ENCODE measurements around the gene PTPRA.

The PTPRA gene

DNA sequence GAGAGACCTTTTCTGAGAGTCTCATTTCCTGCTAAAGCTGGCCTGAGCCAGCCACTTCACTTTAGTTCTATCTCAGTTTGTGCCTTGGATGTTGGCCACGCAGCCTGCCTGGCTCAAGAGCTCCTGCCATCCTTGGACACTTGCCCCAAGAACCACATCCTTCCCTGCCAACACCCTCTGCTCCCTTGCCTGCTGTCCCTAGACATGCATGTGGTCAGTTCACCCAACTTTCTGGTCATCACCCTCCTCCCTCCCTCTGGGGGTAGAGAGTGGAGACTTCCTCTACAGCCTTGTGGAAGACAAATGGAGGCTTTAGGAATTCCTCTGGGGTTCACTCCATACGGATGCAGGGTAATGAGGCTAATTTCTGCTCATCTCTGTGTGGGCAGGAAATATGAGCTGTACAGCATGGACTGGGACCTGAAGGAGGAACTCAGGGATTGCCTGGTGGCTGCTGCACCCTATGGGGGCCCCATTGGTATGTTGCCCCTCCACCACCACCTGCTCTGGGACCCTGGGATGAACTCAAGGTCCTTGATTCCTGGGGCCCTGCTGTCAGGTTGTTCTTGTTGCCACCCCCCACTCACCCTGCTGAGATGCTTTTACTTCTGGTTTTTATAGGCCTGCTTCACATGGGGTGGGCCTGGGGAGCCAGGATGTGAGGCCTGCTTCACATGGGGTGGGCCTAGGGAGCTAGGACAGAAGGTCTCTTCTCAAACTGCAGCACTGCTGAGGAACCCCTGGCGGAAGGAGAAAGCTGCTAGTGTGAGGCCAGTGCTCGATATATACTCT lies 13.8 kb upstream of the PTPRA start:
- no peak for DNase-seq

DNA sequence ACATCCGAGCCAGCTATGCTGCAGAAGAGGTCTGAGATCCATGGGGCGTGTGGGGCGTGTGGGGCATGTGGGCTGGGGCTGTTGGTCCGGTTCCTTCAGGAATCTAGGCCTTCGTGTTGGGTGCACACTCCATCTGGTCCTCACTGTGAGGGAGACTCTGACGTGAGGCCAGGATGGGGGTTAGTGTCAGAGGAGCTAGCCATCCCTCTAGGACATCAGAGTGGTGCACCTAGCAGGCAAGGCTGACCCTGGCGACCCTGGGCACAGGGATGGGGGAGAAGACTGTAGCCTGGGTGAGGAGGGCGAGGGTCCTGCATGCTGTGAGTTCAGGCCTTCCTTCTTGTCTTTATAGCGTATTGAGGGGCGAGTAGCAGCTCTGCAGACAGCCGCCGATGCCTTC lies 8.7 kb upstream of the PTPRA start:
- no peak for DNase-seq

DNA sequence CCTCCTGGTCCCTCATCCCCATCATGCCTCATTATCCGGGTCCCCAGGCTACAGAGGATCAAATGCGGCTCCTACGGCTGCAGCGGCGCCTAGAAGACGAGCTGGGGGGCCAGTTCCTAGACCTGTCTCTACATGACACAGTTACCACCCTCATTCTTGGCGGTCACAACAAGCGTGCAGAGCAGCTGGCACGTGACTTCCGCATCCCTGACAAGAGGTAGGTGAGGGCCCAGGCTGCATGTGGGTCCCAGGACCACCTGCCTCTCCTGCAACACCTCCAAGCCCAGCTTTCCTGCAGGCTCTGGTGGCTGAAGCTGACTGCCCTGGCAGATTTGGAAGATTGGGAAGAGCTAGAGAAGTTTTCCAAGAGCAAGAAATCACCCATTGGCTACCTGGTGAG lies 8.2 kb upstream of the PTPRA start:
- DNase-seq = no peak

DNA sequence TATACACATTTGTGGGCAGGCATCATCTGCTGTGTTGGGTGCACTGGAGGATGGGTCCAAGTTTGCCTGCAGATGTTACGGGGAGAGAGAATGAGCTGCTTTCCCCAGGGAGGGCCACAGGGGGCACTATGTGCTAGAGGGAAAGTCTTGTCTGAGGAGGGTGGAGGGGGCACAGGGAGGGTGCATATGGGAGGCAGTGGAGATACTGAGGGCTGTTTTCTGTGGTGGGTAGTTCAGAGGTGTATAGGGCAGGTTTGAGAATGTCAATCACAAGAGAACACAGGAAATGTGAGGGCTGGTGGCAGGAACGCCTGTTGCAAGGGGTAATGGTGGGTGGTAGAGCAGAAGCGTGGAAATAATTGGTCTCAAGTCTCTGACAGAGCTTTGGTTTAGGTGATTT lies 7.7 kb upstream of the PTPRA start:
- DNase-seq = no peak

DNA sequence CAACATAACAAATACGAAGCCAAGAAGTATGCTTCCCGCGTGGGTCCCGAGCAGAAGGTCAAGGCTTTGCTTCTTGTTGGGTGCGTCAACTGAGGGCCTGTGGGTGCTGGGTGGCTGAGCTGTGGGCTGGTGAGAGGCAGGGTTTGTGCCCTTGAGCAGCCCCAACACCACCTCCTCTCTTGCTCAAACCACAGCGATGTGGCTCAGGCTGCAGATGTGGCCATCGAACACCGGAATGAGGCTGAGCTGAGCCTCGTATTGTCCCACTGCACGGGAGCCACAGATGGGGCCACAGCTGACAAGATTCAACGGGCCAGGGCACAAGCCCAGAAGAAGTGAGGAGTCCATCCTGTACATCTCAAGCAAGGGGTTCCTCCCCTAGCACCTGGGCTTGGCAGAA lies 7.0 kb upstream of the PTPRA start:
- DNase-seq = peak; percentile 68

DNA sequence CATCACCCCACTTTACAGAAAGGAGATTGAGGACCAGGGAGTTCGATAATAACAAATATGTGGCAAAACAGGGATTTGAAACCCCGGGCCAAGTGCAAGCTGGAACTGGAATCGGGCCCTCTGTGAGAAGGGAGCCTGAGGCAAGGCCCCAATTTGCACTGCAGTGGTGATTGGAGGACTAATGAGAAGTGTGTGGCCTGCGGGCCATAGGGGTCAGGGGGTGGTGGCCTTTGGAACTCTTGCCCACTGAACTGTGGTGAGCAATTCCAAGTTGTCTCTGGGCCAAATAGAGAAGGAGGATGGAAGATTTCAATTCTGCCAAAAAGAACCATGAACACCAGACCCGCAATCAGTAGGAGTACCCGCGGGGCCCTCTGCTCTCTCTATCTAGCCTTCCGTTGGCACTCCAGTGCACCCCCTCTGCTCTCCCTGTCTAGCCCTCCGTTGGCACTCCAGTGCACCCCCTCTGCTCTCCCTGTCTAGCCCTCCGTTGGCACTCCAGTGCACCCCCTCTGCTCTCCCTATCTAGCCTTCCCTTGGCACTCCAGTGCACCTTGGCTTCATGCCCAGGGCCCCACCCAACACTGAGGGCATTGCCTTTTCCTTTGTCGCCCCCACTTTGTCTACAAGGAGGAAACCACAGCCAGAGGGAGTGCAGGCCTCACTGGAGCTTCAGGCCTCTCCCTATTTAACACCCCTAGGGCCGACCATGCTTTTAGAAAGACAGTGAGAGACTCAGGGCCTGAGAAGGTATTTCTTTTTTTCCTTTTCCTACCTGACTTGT lies 6.0 kb upstream of the PTPRA start:
- DNase-seq = no peak

DNA sequence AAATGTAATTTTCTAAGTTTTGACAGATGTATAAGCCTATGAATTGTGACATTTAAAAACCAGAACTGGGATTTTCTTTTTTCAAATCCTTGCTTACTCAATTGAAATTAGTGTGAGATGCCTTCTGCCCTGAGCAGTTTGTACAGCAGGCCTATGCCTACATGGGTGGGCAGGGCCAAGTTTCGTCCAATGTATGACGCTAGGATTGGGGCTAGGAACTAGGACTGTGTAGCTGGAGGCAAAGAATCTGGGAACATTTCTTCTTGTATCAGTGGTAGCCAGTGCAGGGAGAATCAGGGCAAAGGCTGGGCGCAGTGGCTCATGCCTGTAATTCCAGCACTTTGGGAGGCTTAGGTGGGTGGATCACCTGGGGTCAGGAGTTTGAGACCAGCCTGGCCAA lies 3.9 kb upstream of the PTPRA start:
- no peak for DNase-seq

DNA sequence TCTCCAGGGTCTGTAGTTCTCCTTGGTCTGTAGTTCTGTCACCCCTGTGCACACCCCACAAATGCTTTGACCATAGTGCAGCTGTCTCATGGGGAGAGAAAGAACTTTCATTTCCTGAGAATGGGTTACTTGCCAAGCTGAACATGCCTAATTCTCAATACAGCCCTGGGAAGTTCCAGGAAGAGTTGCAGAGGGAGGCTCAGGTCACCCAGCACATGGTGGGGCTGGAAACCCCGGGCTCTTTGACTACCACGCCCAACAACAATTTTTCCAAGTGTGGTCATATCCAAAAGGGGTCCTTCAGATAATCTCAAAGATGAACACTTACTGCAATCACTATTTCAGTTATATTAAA lies 2.2 kb upstream of the PTPRA start:
- DNase-seq = no peak

DNA sequence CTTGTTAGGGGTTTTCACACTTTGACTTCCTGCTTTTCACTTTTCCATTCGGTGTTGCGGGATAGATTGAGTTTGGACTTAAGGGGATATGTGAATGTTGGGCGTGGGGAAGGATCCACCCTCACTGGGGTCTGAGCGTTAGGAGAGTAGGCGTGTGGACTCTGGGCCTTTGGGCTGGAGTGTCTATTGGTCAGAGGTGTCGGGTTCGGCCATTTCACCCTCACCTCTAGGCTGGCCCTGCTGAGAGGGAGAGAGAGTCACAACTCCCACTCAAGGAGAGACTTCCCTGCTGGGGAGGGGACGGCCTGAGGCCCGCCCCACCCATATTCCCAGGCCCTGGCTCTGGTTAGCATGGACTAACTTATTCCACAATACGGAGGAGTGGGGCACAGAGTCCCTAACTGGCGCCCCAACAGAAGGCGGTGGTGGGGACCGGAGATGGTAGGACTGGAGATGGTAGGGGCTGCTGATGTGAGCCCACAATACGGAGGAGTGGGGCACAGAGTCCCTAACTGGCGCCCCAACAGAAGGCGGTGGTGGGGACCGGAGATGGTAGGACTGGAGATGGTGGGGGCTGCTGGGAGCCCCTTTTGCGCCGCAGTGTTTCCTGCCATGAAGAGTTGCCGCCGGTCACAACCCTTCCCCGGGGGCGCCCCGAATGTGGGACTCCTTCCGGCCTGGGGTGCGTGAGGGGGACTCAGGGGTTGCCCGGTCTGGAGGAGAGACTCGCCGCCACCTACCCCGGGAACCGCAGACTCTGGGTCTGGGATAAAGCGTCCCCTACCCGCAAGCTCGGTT lies 1.4 kb upstream of the PTPRA start:
- no peak for DNase-seq

DNA sequence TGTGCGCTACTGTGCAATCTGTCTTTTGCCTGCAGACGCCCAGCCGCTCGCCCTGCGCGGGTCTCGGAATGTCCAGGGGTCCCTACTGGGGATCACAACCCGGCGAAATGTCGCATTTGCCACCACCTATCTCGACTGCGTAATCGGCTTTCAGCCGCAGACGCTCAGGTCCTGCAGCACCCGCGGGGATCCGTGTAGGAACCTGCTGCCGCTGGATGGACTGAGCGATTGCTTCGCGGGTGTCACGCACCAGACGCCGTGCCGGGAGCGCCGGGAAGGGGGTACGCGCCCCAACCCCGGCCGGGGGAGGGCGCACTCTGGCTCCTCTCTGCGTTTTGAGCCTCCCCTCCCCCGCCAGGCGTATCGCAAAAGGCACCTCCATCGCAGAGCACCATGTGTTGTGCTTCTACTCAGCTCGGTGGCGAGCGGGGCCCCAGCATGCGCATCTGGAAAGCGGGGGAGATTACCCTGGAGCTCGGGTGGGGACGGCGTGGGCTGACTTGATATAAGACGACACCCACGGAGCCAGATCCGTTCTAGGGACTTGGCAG lies 747 bp upstream of the PTPRA start:
- DNase-seq = peak; percentile 90

DNA sequence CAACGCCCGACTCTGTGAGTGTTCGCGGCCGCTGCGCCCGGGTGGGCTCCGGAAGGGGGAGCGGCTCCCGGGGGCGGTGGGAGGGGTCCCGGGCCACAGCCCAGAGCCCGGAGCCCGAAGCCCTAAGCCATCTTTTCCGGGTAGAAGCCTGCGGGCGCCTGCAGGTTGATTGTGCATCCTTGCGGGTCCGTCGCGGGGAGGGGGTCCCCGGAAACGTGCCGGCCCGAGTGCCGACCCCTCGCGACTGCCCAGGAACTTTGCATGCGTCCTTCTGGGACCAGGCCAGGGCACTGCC lies 413 bp downstream of the PTPRA start:
- DNase-seq = no peak

DNA sequence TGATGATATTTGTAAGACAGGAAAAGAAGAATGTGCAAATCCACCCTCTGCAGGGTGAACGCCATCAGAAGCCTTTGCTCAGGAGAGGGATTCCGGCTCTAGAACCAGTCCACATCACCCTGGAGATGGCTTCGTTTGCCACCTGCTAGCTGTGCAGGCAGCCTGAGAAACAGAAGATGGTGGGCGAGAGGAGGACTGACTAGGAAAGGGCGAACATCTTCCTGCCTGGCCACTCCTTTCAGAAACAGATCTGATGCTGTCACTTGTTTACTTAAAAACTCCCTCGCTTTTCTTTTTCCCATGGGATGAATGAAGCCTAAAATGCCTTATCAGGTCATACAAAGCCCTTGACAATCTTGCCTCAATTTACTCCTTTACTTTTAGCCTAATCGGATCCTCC lies 1.2 kb downstream of the PTPRA start:
- no peak for DNase-seq

DNA sequence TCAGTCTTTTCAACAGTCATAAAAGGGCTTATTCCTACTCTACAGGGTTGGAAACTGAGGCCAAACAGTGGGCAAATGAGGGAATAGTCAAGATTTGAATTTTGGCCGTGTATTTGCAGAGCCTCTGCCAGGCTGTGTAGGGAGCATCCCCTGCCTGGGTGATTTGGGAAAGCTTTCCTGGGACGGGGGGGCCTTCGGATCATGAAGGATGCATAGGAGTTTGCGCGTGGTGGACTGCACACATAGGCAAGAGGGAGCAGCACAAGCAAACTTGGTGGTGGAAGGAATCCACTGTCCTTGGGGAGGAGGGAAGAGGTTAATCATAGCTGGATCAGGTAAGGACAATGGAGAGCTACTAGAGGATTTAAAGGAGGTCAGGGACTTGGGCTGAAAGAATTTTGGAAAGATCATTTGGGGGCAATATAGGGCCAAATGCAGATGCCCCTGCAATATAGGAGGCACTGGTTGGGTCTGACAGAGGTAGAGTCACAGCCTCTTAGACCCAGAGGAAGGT lies 2.5 kb downstream of the PTPRA start:
- DNase-seq = no peak

DNA sequence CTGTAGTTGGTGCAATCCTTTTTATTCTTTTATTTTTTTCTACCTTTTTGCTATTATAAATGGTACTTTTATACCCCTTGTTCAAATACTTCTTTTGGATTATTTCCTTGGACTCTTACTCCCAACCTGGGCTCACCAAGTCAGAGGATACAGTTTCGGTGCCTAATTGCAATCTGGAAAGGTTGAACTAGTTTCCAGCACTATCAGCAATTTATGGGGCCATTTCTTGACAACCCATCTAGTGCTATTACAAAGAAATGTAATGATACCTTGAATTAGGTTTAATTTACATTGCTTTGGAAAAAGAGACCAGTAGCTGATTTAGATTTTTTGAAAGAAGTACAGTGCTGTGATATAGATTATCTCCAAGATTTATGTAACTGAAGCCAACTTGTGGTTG lies 5.2 kb downstream of the PTPRA start:
- no peak for DNase-seq

DNA sequence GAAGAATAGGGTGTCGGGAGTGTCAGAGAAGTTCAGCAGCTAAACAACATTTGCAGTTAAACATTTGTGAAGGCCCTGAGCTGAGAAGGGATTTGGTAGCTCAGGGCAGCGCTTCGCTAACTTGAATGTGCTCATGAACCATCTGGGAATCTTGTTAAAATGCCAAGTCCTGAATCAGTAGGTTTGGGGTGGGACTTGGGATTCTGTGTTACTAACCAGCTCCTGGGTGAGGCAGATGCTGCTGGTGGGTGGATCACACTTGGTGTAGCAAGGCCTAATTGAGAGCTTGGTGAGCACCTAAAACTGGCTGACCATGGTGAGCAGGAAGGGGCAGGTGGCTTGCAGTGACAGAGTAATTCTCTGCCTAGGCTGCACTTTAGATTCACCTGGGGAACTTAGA lies 5.9 kb downstream of the PTPRA start:
- DNase-seq = no peak

DNA sequence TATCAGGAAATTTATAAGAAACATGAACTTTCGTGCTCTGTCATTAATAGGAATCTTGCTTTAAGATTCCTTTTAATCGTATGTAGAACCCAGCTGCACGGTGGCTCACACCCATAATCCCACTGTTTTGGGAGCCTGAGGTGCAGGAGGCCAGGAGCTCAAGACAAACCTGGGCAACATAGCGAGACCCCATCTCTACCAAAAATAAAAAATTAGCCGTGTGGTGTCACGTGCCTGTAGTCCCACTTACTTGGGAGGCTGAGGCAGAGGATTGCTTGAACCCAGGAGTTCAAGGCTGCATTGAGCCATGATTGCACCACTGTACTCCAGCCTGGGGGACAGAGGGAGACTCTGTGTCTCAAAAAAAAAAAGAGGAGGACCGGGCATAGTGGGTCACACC lies 7.4 kb downstream of the PTPRA start:
- no peak for DNase-seq

DNA sequence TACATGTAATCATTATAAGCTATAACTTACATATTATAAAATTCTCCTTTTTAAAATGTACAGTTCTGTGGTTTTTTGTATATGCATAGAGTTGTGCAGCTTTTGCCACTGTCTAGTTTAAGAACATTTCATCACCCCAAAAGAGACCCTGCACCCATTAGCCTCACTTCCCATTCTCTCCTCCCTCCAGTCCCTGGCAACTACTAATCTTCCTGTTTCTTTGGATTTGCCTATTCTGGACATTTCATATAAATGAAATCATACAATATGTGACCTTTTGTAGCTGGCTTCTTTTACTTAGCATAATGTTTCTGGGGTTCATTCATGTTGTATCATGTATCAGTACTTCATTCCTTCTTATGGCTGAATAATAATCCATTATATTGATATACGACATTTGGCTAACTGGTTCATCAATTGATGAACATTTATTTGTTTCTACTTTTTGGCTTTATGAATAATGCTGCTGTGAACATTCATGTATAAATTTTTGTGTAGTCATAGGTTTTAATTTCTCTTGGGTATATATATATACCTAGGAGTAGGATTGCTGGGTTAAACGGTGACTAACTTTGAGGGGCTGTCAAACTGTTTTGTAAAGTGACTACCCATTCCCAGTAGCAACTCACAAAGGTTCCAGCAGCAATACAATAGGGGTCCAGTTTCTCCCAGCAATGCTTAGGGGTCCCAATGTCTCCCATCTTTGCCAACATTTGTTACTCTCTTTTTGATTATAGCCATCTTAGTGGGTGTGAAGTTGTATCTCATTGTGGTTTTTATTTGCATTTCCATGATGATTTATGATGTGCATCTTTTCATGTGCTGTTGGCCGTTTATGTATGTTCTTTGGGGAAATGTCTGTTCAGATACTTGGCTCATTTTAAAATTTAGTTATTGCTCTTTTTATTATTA lies 10.7 kb downstream of the PTPRA start:
- DNase-seq = no peak

DNA sequence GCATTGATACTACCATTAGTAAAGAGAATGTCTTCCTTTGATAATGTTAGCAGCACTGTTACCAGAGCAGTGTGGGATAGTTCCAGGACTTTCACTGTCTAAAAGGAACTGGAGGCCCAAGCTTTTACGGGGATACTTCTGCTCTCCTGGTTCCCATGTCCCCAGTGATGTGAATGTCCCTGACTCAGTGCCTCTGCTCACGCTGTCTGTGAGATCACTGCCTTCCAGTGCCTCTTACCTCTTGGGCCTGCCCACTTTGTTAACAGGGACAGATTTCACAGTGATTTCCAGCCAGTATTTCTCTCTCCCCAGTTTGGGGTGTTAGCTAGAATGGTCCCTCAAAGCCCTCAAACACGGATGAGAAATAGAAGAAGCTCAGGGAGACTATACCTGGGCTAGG lies 14.4 kb downstream of the PTPRA start:
- DNase-seq = no peak

DNA sequence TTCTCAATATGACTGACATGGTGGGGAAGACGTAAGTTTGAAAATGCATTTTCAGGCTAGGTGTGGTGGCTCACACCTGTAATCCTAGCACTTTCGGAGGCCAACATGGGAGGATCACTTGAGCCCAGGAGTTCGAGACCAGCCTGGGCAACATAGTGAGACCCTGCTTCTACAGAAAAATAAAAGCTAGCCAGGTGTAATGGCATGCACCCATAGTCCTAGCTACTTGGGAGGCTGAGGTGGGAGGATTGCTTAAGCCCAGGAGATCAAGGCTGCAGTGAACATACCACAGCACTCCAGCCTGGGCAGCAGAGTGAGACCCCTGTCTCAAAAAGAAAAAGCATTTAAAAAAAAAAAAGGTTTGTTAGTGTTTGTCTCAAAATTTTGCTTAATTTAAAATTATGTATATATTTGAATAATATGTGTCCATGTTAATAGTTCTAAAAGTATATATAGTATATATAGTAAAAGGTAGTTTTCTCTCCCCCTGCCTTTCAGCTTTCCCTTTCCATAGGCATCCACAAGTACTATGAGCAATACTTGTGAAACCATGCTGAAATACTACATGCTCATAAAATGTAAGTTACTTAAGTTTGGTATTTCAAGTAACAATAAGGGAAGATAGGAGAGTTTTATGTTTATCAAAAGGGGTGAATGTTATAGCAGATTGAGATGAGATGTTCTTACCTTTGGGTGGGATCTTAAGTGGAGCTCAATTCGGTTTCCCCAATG lies 15.1 kb downstream of the PTPRA start:
- no peak for DNase-seq

DNA sequence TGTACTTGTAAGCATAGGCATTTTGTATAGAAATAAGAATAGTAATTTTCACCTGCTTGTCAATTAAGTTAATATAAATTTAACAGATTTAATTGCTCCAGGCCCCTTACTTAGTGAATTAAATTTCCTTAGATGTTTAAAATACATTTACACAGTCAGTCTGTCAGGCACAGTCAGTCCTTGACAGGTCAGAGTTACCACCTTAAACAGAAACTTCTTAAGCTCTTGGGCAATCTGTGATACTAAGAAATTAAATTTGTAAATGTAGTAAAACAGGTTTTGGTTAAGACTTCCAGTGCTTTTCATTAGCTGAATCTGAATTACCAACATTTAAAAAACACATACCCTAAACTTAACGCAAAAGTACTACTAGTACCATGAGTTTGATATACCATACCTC lies 15.9 kb downstream of the PTPRA start:
- no peak for DNase-seq

DNA sequence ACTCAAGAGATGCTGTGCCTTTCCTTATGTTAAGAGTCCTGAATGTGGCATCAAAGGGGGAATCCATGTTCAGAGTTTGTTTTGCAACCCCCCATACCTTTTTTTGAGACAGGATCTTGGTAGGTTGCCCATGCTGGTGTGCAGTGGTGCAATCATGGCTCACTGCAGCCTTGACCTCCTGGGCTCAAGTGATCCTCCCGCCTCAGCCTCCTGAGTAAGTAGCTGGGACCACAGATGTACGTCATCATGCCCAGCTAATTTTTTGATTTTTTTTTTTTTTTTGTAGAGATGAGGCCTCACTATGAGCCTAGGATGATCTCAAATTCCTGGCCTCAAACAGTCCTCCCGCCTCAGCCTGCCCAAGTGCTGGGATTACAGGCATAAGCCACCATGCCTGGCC lies 16.5 kb downstream of the PTPRA start:
- DNase-seq = no peak

DNA sequence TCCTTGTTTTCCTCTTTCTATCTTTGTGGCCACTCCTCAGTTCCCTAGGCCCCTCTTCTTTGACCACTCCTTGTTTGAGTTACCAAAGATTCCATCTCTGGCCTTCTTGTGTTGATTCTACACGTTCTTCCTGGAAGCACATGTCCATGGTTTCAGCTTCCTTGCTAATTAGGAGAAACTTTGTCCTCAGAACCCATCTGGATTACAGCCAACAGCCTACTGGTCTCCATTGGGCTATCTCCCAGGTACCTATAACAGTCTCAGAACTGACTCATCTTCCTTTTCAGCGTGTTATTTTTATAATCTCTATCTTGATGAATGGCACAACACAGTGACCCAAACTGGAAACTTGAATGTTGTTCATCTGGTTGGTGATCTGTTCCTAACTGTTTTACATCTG lies 17.5 kb downstream of the PTPRA start:
- DNase-seq = no peak
